ENCODE results near the gene ERC2. TPM values are rescaled to one million over a fixed set of nuclear protein-coding genes. Genes with fewer than 3 reads are reported as not detected.

The ERC2 gene
- total and polyA plus RNA-seq, 2 donors (not counting 3 experiments of a cell fraction or from before 2014, with no cell fraction given): 5.6 to 15.5 TPM

DNA sequence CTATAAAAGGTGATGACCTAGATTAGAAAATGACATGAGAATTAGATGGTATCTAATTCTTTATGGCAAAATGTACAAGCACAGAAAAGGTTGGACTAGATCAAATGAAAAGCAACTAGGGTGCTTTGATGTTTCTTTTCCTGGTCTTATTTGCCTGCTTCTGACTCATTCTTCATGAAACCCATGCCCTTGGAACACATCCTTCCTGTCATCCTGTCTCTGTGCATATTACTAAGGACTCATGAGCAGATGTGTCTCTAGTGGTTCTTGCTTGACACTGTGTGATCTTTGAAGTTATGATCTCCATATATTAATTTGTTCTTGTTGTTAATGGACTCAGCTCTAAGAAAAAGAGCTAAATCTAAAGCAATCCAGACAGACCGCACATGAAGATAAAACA, 314.0 kb downstream of the ERC2 start:
- DNase-seq (ENCODE audit: low read depth, low spot score): no peak
- no peaks in the 10 kb centered on the region for H3K9me1 ChIP-seq (replicated peaks; ENCODE audit: control insufficient read depth, extremely low read depth, insufficient read depth, low read length)
- H3K27me3 ChIP-seq (ENCODE audit: control insufficient read depth in 2 of 2, insufficient read depth in 2 of 2, low read length in 2 of 2): no peaks in the 10 kb centered on the region
- H3K9ac ChIP-seq (replicated peaks; ENCODE audit: extremely low read depth, insufficient read depth, low read length): no peak overlapping the region
- no peak overlapping the region for H3K4me2 ChIP-seq (ENCODE audit: insufficient read depth, low read length)
- dilution Hi-C loops (cut with MboI; ENCODE audit: extremely low pct_ligation_motif_present, low sequenced_read_pairs) (no loop called here), intact Hi-C loops (cut with micrococcal nuclease) (no loop called here)
- H4K20me1 ChIP-seq (replicated peaks; ENCODE audit: control insufficient read depth, extremely low read depth, insufficient read depth, low read length): no peaks in the 10 kb centered on the region
- no peak overlapping the region for H3K4me3 ChIP-seq (replicated peaks in 1 of 3; ENCODE audit: insufficient read depth in 1 of 3, low read depth in 1 of 3, low read length in 3 of 3)
- TF ChIP-seq POLR2A (IDR thresholded peaks at IDR 0.05; ENCODE audit: low read depth, low read length) (no peak), FOS (IDR thresholded peaks at IDR 0.05; ENCODE audit: borderline replicate concordance, insufficient read depth, low read length) (peak; percentile 29)
- no peak overlapping the region for H2AFZ ChIP-seq (ENCODE audit: low read depth, low read length)
- H3K79me2 ChIP-seq (ENCODE audit: control insufficient read depth, insufficient read depth, low read length): no peaks in the 10 kb centered on the region
- no peaks in the 10 kb centered on the region for H3K9me3 ChIP-seq (replicated peaks; ENCODE audit: control insufficient read depth, insufficient read depth, low read length)
- H3K27ac ChIP-seq (ENCODE audit: insufficient read depth, low read depth, low read length): no peak overlapping the region
- no peaks in the 10 kb centered on the region for H3K36me3 ChIP-seq (ENCODE audit: control insufficient read depth in 2 of 2, extremely low read depth in 1 of 2, insufficient read depth in 2 of 2, low read length in 2 of 2)
- BruUV-seq (replicated peaks): no TSS peak
- FAIRE-seq: no peak
- POLR2A ChIA-PET: no interaction called here
- H3K4me1 ChIP-seq (ENCODE audit: control insufficient read depth, extremely low read depth, insufficient read depth, low read length): no peaks in the 10 kb centered on the region
- CTCF ChIA-PET: no interaction called here

DNA sequence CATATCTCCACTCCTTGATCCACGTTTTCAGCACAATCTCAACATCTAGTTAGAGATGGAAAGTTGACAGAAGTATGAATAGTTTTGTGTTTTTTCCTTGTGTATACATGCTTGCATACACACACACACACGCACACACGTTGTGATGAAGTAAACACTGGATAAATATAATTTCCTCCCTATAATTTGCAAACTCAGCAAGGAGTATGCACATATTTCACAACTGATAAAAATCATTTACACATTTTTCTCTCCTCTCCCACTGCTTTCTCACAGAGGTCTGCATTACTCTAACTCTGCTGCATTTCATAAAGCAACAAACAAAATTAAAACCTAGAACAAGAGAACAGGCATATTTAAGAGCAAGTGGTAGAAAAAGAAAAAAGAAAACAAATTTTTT, 320.9 kb downstream of the ERC2 start:
- Histone ChIP-seq H3K27ac (ENCODE audit: insufficient read depth, low read depth, low read length) (no peak overlapping the region), H3K36me3 (ENCODE audit: control insufficient read depth in 2 of 2, extremely low read depth in 1 of 2, insufficient read depth in 2 of 2, low read length in 2 of 2) (no peaks in the 10 kb centered on the region), H3K27me3 (ENCODE audit: control insufficient read depth in 2 of 2, insufficient read depth in 2 of 2, low read length in 2 of 2) (no peaks in the 10 kb centered on the region), H3K9me3 (replicated peaks; ENCODE audit: control insufficient read depth, insufficient read depth, low read length) (no peaks in the 10 kb centered on the region), H3K4me3 (replicated peaks in 1 of 3; ENCODE audit: insufficient read depth in 1 of 3, low read depth in 1 of 3, low read length in 3 of 3) (no peak overlapping the region), H4K20me1 (replicated peaks; ENCODE audit: control insufficient read depth, extremely low read depth, insufficient read depth, low read length) (no peaks in the 10 kb centered on the region), H3K4me2 (ENCODE audit: insufficient read depth, low read length) (no peak overlapping the region), H3K9me1 (replicated peaks; ENCODE audit: control insufficient read depth, extremely low read depth, insufficient read depth, low read length) (no peaks in the 10 kb centered on the region), H3K79me2 (ENCODE audit: control insufficient read depth, insufficient read depth, low read length) (no peaks in the 10 kb centered on the region), H2AFZ (ENCODE audit: low read depth, low read length) (no peak overlapping the region), H3K9ac (replicated peaks; ENCODE audit: extremely low read depth, insufficient read depth, low read length) (no peak overlapping the region), H3K4me1 (ENCODE audit: control insufficient read depth, extremely low read depth, insufficient read depth, low read length) (no peaks in the 10 kb centered on the region)
- dilution Hi-C loops (cut with MboI; ENCODE audit: extremely low pct_ligation_motif_present, low sequenced_read_pairs) (no loop called here), intact Hi-C loops (cut with micrococcal nuclease) (no loop called here)
- BruUV-seq (replicated peaks): no TSS peak
- TF ChIP-seq POLR2AphosphoS5 (IDR thresholded peaks at IDR 0.05; ENCODE audit: insufficient read depth, low read depth, low read length) (no peak), MYC (IDR thresholded peaks at IDR 0.05; ENCODE audit: low read depth, low read length) (no peak), CTCF (IDR thresholded peaks at IDR 0.05; ENCODE audit: extremely low read depth in 1 of 2, insufficient read depth in 1 of 2, low read depth in 1 of 2, low read length in 2 of 2) (no peak), EZH2 (IDR thresholded peaks at IDR 0.05; ENCODE audit: borderline replicate concordance, low read depth, low read length, severe bottlenecking) (no peak), JUN (IDR thresholded peaks at IDR 0.05; ENCODE audit: borderline replicate concordance, insufficient read depth, insufficient read length, low read depth) (no peak), FOS (IDR thresholded peaks at IDR 0.05; ENCODE audit: borderline replicate concordance, insufficient read depth, low read length) (no peak)
- TF ChIP-seq, protein P1, sequence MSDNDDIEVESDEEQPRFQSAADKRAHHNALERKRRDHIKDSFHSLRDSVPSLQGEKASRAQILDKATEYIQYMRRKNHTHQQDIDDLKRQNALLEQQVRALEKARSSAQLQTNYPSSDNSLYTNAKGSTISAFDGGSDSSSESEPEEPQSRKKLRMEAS (IDR thresholded peaks at IDR 0.05; ENCODE audit: insufficient read depth, insufficient read length): no peak
- DNase-seq (ENCODE audit: low read depth, low spot score): no peak
- ChIA-PET CTCF (no interaction called here), POLR2A (no interaction called here)
- FAIRE-seq: no peak
